AG04449 (cell line): ENCODE data around the gene MTMR1.

Experiments used
- CTCF ChIA-PET: fragments of 350-600 bp; formaldehyde crosslinking; extraction: SDS; loops from one replicate; lab custom pipeline; 2021; ENCODE audit warnings: antibody characterized with exemption; lab: Yijun Ruan, JAX
- POLR2A ChIA-PET: fragments of 400-600, 350-600 bp; formaldehyde crosslinking; extraction: SDS; loops from one replicate; lab custom pipeline; 2020; ENCODE audit warnings: antibody characterized with exemption, inconsistent platforms; lab: Yijun Ruan, JAX
- DNase-seq: peaks from one replicate; pipeline ENCODE4 v3.0.0-alpha.2; 2010; ENCODE audit warnings: low read depth, low spot score
- H3K4me3 ChIP-seq: 2 replicates; pipeline ENCODE4 v1.5.1; 2011; ENCODE audit warnings: low read depth, mild to moderate bottlenecking, control low read depth, low read length
- CTCF ChIP-seq: IDR thresholded peaks from one replicate; pipeline ENCODE4 v1.5.1; 2011; ENCODE audit warnings: mild to moderate bottlenecking, moderate library complexity, low read length, control low read depth, inconsistent platforms; ENCODE audit not compliant: insufficient read depth; ENCODE audit errors: missing control alignments

MTMR1 gene

GRCh38 chrX:150781677-150782076 lies 88.5 kb downstream of the MTMR1 start:
- TF ChIP-seq CTCF: no peak
- no peak for DNase-seq
- POLR2A ChIA-PET: no interaction called here
- CTCF ChIA-PET: interaction anchor here (3.2 kb wide), 1 partner anchor 9 kb away, joined by 15 read pairs; no protein-coding TSS in a partner anchor
- no peak overlapping the region for H3K4me3 ChIP-seq

DNA sequence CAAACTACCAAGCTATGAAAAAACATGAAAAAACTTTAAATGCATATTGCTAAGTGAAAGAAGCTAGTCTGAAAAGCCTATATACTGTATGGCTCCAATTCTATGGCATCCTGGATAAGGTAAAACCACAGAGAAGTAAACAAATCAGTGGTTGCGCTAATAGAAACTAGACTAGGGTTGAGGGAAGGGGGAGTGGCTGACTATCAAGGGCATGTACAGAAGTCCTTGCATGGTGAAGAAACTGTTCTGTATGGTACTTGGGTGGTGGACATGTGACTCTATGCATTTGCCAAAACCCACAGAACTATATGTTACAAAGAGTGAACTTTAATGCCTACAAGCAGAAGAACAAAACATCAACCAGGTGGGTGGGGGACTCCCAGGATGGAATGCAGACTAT lies 96.8 kb downstream of the MTMR1 start:
- POLR2A ChIA-PET: no interaction called here

DNA sequence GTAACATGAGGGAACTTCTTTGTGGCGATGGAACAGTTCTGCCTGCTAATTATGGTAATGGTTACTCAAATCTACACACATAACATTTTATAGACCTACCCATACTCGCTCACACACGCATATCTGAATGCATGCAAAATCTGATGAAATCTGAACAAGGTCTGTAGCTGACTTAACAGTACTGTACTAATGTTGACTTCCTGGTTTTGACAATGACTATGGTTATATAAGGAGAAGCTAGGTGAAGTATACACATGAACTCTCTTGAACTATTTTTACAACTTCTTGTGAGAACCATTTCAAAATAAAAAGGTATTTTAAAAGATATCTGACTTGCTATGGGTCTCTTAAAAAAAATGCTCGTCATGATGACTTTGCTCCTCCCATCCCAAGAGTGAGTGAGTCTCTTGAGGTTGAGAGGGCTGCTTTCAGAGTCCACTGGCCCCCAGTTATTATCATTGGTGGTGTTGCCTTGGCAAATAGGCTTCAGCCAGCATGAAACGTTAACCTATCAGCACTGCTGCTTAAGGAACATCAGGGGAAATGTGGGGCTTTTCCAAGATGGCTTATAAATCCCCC lies 99.8 kb downstream of the MTMR1 start:
- DNase-seq: no peak
- ChIA-PET POLR2A (no interaction called here), CTCF (no interaction called here)
- no peak overlapping the region for H3K4me3 ChIP-seq
- TF ChIP-seq CTCF: no peak

More for the DNA sequence above, 96.8 kb downstream of the MTMR1 start:
- DNase-seq: no peak
- TF ChIP-seq CTCF: no peak
- CTCF ChIA-PET: no interaction called here
- H3K4me3 ChIP-seq: no peak overlapping the region

GRCh38 chrX:150805736-150806135 lies 112.5 kb downstream of the MTMR1 start:
- H3K4me3 ChIP-seq: no peak overlapping the region
- CTCF ChIA-PET: no interaction called here
- POLR2A ChIA-PET: no interaction called here
- DNase-seq: no peak
- no peak for TF ChIP-seq CTCF

- CTCF ChIA-PET: no interaction called here
- TF ChIP-seq CTCF: no peak
- H3K4me3 ChIP-seq: no peak overlapping the region
- POLR2A ChIA-PET: no interaction called here
- DNase-seq: no peak
These were observed 113.6 kb downstream of the MTMR1 start for GRCh38 chrX:150806827-150807226.

- ChIA-PET CTCF (no interaction called here), POLR2A (no interaction called here)
- no peak for DNase-seq
- no peak overlapping the region for H3K4me3 ChIP-seq
- no peak for TF ChIP-seq CTCF
These were observed 120.7 kb downstream of the MTMR1 start for GRCh38 chrX:150813922-150814321.
